Neural cell (in vitro differentiated cells): ENCODE measurements around the gene DNAJC3. TPM values are rescaled to one million over a fixed set of nuclear protein-coding genes. Genes with fewer than 3 reads are reported as not detected.

ENCODE experiments used
- H2AFZ ChIP-seq: fragments of 200-600, 300-800 bp; sonication (generic), shearing (Covaris generic); 2 replicates; pipeline ENCODE4 v1.6.0; 2014; ENCODE audit warnings: low read depth, mild to moderate bottlenecking, antibody characterized with exemption, low read length, moderate library complexity
- H3F3A ChIP-seq: fragments of 200-600 bp; shearing (Covaris generic); 2 replicates; pipeline ENCODE4 v1.6.1; 2016; ENCODE audit warnings: mild to moderate bottlenecking, moderate library complexity, mixed read lengths, antibody characterized with exemption, low read length; ENCODE audit not compliant: insufficient read depth, poor library complexity, severe bottlenecking
- H3K27ac ChIP-seq: fragments of 200-600, 300-800 bp; sonication (generic), shearing (Covaris generic); 2 replicates; pipeline ENCODE4 v1.5.1; 2014; ENCODE audit warnings: mild to moderate bottlenecking, low read length, moderate library complexity
- H3K27me3 ChIP-seq: fragments of 300-800, 200-600 bp; sonication (generic), shearing (Covaris generic); 2 replicates; pipeline ENCODE4 v1.6.0; 2014; ENCODE audit warnings: mild to moderate bottlenecking, low read depth, low read length, moderate library complexity; ENCODE audit not compliant: insufficient read depth
- H3K36me3 ChIP-seq: fragments of 300-800, 200-600 bp; sonication (generic), shearing (Covaris generic); 2 replicates; pipeline ENCODE4 v1.5.1; 2014; ENCODE audit warnings: mild to moderate bottlenecking, antibody characterized with exemption, low read length, moderate library complexity; ENCODE audit not compliant: insufficient read depth
- H3K4me2 ChIP-seq: fragments of 300-800, 200-600 bp; sonication (generic), shearing (Covaris generic); 2 replicates; pipeline ENCODE4 v1.6.0; 2014; ENCODE audit warnings: mild to moderate bottlenecking, low read length
- H3K4me3 ChIP-seq: fragments of 300-800, 200-600 bp; sonication (generic), shearing (Covaris generic); 2 replicates; pipeline ENCODE4 v1.5.1; 2014; ENCODE audit warnings: mild to moderate bottlenecking, low read length, moderate library complexity
- H3K79me2 ChIP-seq: fragments of 200-600 bp; shearing (Covaris generic); replicated peaks from 2 replicates; pipeline ENCODE4 v1.6.0; 2014; ENCODE audit warnings: mild to moderate bottlenecking, low read length, moderate library complexity; ENCODE audit not compliant: insufficient read depth
- H3K9ac ChIP-seq: fragments of 300-800, 200-600 bp; sonication (generic), shearing (Covaris generic); 2 replicates; pipeline ENCODE4 v1.6.1; 2016; ENCODE audit warnings: mild to moderate bottlenecking, low read length, mixed read lengths
- H3K9me2 ChIP-seq: fragments of 200-600 bp; shearing (Covaris generic); 2 replicates; pipeline ENCODE4 v1.6.1; 2016; ENCODE audit warnings: mild to moderate bottlenecking, low read length, mixed read lengths; ENCODE audit not compliant: insufficient read depth
- H3K9me3 ChIP-seq: fragments of 200-600, 300-800 bp; sonication (generic), shearing (Covaris generic); 2 replicates; pipeline ENCODE4 v1.6.1; 2016; ENCODE audit warnings: mild to moderate bottlenecking, mixed run types, low read length, moderate library complexity, mixed read lengths
- H4K20me1 ChIP-seq: fragments of 200-600 bp; shearing (Covaris generic); 2 replicates; pipeline ENCODE4 v1.6.1; 2016; ENCODE audit warnings: mild to moderate bottlenecking, mixed run types; ENCODE audit not compliant: insufficient read depth
- EP300 ChIP-seq: fragments of 450-650 bp; conservative IDR thresholded peaks from 2 replicates; pipeline ENCODE4 v1.6.1; 2014; ENCODE audit warnings: antibody characterized with exemption, mild to moderate bottlenecking, moderate library complexity; ENCODE audit not compliant: poor library complexity, severe bottlenecking
- EZH2 ChIP-seq: fragments of 200-600, 300-800 bp; shearing (Covaris generic), sonication (generic); IDR thresholded peaks from 2 replicates; pipeline ENCODE4 v1.6.1; 2014; ENCODE audit warnings: antibody characterized with exemption, low read length, borderline replicate concordance, mild to moderate bottlenecking; ENCODE audit not compliant: insufficient read depth, poor library complexity, severe bottlenecking
- MXI1 ChIP-seq: fragments of 450-650 bp; conservative IDR thresholded peaks from 2 replicates; pipeline ENCODE4 v1.6.1; 2014; ENCODE audit warnings: antibody characterized with exemption, mild to moderate bottlenecking; ENCODE audit not compliant: poor library complexity, severe bottlenecking
- POLR2AphosphoS5 ChIP-seq: IDR thresholded peaks from 2 replicates; pipeline ENCODE4 v1.6.1; 2012
- RAD21 ChIP-seq: fragments of 450-650 bp; conservative IDR thresholded peaks from 2 replicates; pipeline ENCODE4 v1.6.1; 2014; ENCODE audit warnings: antibody characterized with exemption, mild to moderate bottlenecking, moderate library complexity
- SMC3 ChIP-seq: fragments of 450-650 bp; conservative IDR thresholded peaks from 2 replicates; pipeline ENCODE4 v1.6.1; 2014; ENCODE audit warnings: antibody characterized with exemption, mild to moderate bottlenecking, moderate library complexity; ENCODE audit not compliant: poor library complexity
- TAF1 ChIP-seq: IDR thresholded peaks from 2 replicates; pipeline ENCODE4 v1.6.1; 2012; ENCODE audit warnings: low read depth
- polyA plus RNA-seq: library from polyadenylated mRNA; depleted of rRNA; stranded (reverse); fragments of >200 nt; gene quantifications from 2 replicates; pipeline ENCODE4 v1.2.3, GENCODE V29; 2014
- TF ChIP-seq, protein P1 (sequence below): IDR thresholded peaks from 2 replicates; pipeline ENCODE4 v1.6.1; 2012; ENCODE audit warnings: borderline replicate concordance
- TF ChIP-seq, protein P2 (sequence below): fragments of 450-650 bp; IDR thresholded peaks from 2 replicates; pipeline ENCODE4 v1.5.1; 2014; ENCODE audit warnings: antibody characterized with exemption, mild to moderate bottlenecking, moderate library complexity; ENCODE audit not compliant: poor library complexity, severe bottlenecking

Gene DNAJC3
- polyA plus RNA-seq, 1 donor from 2014 or later, result 8.2 TPM

DNA sequence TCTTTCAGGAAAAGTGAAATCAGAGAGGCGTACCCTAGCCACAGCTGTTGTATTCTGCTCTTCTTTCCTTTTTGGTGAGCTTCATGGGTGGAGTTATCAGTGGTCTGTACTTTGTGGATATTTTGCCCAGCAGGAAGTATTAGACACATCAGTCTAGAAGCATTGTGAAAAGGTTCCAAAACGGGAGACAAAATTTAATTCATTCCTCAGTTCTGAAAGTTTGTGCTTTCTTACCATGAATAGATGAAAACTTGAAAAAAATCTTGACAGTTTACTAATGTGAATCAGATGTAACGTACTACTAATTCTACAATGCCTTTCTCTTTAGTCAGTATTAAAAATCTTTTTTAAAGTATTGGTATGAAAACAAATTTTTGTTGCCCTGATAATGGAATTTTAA lies 116.8 kb downstream of the DNAJC3 start:
- Histone ChIP-seq H3K9me3 (no peaks in the 10 kb centered on the region), H3K9me2 (no peaks in the 10 kb centered on the region), H3K79me2 (no peaks in the 10 kb centered on the region), H3K9ac (no peak overlapping the region), H3K27ac (no peak overlapping the region), H4K20me1 (no peaks in the 10 kb centered on the region), H3K36me3 (peaks cover 6% of the 10 kb centered on the region), H3K4me2 (no peak overlapping the region), H2AFZ (no peak overlapping the region), H3K27me3 (no peaks in the 10 kb centered on the region), H3F3A (no peaks in the 10 kb centered on the region), H3K4me3 (no peak overlapping the region)
- TF ChIP-seq POLR2AphosphoS5 (no peak), EP300 (no peak), TAF1 (no peak), SMC3 (no peak), MXI1 (no peak), EZH2 (no peak), RAD21 (no peak)
- TF ChIP-seq, protein P1, sequence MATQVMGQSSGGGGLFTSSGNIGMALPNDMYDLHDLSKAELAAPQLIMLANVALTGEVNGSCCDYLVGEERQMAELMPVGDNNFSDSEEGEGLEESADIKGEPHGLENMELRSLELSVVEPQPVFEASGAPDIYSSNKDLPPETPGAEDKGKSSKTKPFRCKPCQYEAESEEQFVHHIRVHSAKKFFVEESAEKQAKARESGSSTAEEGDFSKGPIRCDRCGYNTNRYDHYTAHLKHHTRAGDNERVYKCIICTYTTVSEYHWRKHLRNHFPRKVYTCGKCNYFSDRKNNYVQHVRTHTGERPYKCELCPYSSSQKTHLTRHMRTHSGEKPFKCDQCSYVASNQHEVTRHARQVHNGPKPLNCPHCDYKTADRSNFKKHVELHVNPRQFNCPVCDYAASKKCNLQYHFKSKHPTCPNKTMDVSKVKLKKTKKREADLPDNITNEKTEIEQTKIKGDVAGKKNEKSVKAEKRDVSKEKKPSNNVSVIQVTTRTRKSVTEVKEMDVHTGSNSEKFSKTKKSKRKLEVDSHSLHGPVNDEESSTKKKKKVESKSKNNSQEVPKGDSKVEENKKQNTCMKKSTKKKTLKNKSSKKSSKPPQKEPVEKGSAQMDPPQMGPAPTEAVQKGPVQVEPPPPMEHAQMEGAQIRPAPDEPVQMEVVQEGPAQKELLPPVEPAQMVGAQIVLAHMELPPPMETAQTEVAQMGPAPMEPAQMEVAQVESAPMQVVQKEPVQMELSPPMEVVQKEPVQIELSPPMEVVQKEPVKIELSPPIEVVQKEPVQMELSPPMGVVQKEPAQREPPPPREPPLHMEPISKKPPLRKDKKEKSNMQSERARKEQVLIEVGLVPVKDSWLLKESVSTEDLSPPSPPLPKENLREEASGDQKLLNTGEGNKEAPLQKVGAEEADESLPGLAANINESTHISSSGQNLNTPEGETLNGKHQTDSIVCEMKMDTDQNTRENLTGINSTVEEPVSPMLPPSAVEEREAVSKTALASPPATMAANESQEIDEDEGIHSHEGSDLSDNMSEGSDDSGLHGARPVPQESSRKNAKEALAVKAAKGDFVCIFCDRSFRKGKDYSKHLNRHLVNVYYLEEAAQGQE, result no peak
- TF ChIP-seq, protein P2, sequence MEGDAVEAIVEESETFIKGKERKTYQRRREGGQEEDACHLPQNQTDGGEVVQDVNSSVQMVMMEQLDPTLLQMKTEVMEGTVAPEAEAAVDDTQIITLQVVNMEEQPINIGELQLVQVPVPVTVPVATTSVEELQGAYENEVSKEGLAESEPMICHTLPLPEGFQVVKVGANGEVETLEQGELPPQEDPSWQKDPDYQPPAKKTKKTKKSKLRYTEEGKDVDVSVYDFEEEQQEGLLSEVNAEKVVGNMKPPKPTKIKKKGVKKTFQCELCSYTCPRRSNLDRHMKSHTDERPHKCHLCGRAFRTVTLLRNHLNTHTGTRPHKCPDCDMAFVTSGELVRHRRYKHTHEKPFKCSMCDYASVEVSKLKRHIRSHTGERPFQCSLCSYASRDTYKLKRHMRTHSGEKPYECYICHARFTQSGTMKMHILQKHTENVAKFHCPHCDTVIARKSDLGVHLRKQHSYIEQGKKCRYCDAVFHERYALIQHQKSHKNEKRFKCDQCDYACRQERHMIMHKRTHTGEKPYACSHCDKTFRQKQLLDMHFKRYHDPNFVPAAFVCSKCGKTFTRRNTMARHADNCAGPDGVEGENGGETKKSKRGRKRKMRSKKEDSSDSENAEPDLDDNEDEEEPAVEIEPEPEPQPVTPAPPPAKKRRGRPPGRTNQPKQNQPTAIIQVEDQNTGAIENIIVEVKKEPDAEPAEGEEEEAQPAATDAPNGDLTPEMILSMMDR, result no peak

DNA sequence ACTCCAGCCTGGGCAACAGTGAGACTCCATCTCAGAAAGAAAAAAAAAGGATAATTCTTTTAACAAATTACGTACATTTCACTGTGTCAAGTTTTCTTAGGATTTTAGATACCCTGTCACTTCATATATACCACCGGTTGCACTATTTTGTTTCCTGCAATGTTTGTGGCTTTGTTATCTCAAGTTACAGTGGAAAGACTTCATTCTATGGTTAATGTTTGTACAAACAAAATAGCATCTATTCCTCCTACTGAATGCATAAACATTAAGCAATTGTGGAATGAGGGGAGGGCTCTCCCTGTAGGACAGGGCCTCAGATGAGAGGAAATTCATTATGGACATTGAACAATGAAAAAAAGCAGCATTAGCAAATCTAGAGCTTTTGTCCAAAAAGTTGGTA lies 120.1 kb downstream of the DNAJC3 start:
- no peaks in the 10 kb centered on the region for H4K20me1 ChIP-seq
- no peaks in the 10 kb centered on the region for H3K36me3 ChIP-seq
- H2AFZ ChIP-seq, result no peak overlapping the region
- no peak overlapping the region for H3K9ac ChIP-seq
- H3F3A ChIP-seq, result no peaks in the 10 kb centered on the region
- no peak overlapping the region for H3K4me2 ChIP-seq
- H3K9me2 ChIP-seq, result no peaks in the 10 kb centered on the region
- H3K79me2 ChIP-seq, result no peaks in the 10 kb centered on the region
- H3K27me3 ChIP-seq, result no peaks in the 10 kb centered on the region
- no peak overlapping the region for H3K4me3 ChIP-seq
- TF ChIP-seq POLR2AphosphoS5 (no peak), RAD21 (no peak), SMC3 (no peak), TAF1 (no peak), EP300 (no peak), MXI1 (no peak), EZH2 (no peak)
- TF ChIP-seq, protein P2, result no peak
- TF ChIP-seq, protein P1, result no peak
- H3K9me3 ChIP-seq, result no peaks in the 10 kb centered on the region
- no peak overlapping the region for H3K27ac ChIP-seq
